Immature natural killer cell (primary cell): ENCODE results near the gene PTPN22. TPM values are rescaled to one million over a fixed set of nuclear protein-coding genes. Genes with fewer than 3 reads are reported as not detected.
A peak's percentile ranks its signal among the peaks of the same experiment; 100 is the strongest.

Experiments
- DNase-seq, 3 donors: peaks; one replicate each; pipeline ENCODE4 v3.0.0; 2022; ENCODE audit warnings: mixed read lengths in 1 of 3
- H3K27ac Mint-ChIP-seq, 6 donors: one replicate each; pipeline ENCODE4 v1.8.0; 2020; ENCODE audit warnings: mixed read lengths in 6 of 6, mild to moderate bottlenecking in 5 of 6, inconsistent platforms in 4 of 6, moderate library complexity in 3 of 6
- H3K27me3 Mint-ChIP-seq, 3 donors: one replicate each; pipeline ENCODE4 v1.8.0; 2020 to 2021; ENCODE audit warnings: low read depth in 3 of 3, mild to moderate bottlenecking in 3 of 3, mixed read lengths in 3 of 3, moderate library complexity in 3 of 3, inconsistent platforms in 1 of 3
- H3K36me3 Mint-ChIP-seq, 3 donors: one replicate each; pipeline ENCODE4 v1.8.0; 2020; ENCODE audit warnings: mixed read lengths in 3 of 3, inconsistent platforms in 2 of 3, mild to moderate bottlenecking in 2 of 3
- H3K4me1 Mint-ChIP-seq, 2 donors: one replicate each; pipeline ENCODE4 v1.8.0; 2020; ENCODE audit warnings: inconsistent platforms in 2 of 2, mild to moderate bottlenecking in 2 of 2, mixed read lengths in 2 of 2, moderate library complexity in 1 of 2
- H3K4me3 Mint-ChIP-seq, 5 donors: one replicate each; pipeline ENCODE4 v1.8.0; 2020; ENCODE audit warnings: mild to moderate bottlenecking in 5 of 5, mixed read lengths in 5 of 5, inconsistent platforms in 3 of 5, moderate library complexity in 3 of 5
- H3K9me3 Mint-ChIP-seq, 6 donors: one replicate each; pipeline ENCODE4 v1.8.0; 2020; ENCODE audit warnings: mild to moderate bottlenecking in 6 of 6, mixed read lengths in 6 of 6, inconsistent platforms in 4 of 6, moderate library complexity in 3 of 6
- polyA plus RNA-seq, 3 donors: library from polyadenylated mRNA; unstranded; fragments of 300-500 nt; fragmentation: Illumina TruSeq; gene quantifications; one replicate each; pipeline ENCODE4 v1.2.3, GENCODE V29; 2021

PTPN22 gene
- polyA plus RNA-seq = 100 to 1,000 TPM in 1 of 3 donors, 10 to 100 TPM in 2; 80.9 to 109 (median 83.6) TPM

DNA sequence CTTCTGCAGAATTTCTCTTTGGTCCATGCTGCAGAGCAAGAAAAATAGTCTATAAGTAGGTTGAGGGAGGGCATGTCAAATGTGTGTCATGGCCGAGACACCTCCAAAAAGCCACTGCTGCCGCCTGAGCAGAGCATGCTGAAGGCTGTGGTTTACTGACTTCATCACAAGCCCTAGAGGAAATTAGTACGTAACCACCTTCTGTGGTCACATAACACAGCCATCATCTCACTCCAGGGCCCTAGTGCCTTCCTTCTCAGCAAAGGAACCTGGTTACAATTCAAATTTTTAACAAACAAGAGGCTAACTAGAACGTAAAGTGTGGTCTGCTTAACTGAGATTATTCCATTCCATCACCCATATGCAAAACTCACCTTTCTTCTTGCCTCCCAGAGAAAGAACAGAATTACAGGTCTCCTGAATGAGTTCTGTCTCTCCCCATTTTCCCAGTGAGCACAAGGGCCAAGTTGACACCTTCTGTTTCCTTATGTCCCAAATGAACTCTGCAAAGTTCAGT is at the start of gene PTPN22:
Gene PTPN22 (minus strand): TSS at position 116 of the 517 bp plus-strand sequence.
- H3K27me3 Mint-ChIP-seq = peaks cover 0 to 19% (median 12%) of the 10 kb centered on the region in 3 donors
- peak within 1 kb of the TSS; percentile 89 to 98 (median 94) for H3K4me3 Mint-ChIP-seq
- peak within 1 kb of the TSS; percentile 96 to 99 (median 98) for H3K27ac Mint-ChIP-seq
- H3K9me3 Mint-ChIP-seq = no peaks in the 10 kb centered on the region
- DNase-seq = peak; percentile 89 to 91 (median 90)
- H3K36me3 Mint-ChIP-seq = peaks cover 0 to 7% (median 3%) of the 10 kb centered on the region in 3 donors
- peaks cover 82 to 99% of the 10 kb centered on the region in 2 donors for H3K4me1 Mint-ChIP-seq

DNA sequence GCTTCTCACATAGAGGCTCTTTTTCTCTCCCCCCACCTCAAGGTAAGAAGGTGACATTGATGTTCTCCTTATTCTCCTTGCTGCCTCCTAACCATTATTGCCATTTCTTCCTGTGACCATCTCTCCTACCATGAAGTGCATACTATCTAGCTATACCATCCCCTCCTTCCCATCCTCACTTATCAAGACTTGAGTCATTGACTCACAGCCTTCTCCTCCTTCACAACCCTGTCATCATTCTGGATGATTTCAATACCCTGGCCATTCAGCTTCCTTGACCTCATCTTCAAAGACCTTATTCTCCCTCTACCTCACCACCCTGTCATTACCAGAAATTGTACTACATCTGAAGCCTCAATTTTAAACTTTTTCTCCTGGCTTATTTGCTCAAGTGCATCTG is 46.7 kb upstream of the PTPN22 start:
- no peak overlapping the region for H3K27ac Mint-ChIP-seq
- no peak for DNase-seq
- H3K4me1 Mint-ChIP-seq = no peaks in the 10 kb centered on the region
- H3K9me3 Mint-ChIP-seq = no peaks in the 10 kb centered on the region
- H3K4me3 Mint-ChIP-seq = no peak overlapping the region
- peaks cover 0 to 5% (median 0%) of the 10 kb centered on the region in 3 donors for H3K36me3 Mint-ChIP-seq
- H3K27me3 Mint-ChIP-seq = peaks cover 0 to 4% (median 0%) of the 10 kb centered on the region in 3 donors

DNA sequence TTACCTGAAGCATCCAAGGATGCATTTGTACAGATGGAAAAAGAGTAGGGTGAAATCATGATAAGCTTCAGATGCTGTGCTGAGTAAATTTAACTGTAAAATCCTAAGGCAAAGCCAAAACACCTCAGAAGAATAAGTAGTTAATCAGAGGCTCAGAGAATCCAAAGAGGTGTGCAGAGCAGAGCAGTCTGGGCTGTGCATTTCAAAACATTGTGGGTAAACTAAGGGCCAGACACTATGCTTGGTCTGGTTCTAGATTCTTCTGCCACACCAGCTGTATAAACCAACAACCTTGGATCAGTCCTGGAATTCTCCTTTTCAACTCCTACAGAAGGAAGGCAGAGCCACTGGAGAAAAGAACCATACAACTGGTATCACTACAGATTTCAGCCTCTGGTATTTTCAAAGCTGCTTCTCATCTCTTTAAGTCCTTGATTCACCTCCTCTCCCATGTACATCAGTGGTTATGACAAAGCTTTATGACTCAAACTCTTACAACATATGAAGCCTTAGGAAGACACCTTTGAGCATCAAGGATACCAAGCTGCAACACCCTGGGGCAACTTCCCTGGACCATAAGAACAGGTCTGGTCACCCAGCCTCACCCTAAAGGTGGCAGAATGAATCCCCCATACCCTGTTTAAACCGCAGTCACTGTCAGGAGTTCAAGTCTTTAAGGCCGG is 46.0 kb upstream of the PTPN22 start:
- DNase-seq = no peak
- Mint-ChIP-seq H3K36me3 (peaks cover 0 to 12% (median under 1%) of the 10 kb centered on the region in 3 donors), H3K27me3 (peaks cover 0 to 3% (median 0%) of the 10 kb centered on the region in 3 donors), H3K4me3 (no peak overlapping the region), H3K9me3 (no peaks in the 10 kb centered on the region), H3K4me1 (no peaks in the 10 kb centered on the region), H3K27ac (no peak overlapping the region)

DNA sequence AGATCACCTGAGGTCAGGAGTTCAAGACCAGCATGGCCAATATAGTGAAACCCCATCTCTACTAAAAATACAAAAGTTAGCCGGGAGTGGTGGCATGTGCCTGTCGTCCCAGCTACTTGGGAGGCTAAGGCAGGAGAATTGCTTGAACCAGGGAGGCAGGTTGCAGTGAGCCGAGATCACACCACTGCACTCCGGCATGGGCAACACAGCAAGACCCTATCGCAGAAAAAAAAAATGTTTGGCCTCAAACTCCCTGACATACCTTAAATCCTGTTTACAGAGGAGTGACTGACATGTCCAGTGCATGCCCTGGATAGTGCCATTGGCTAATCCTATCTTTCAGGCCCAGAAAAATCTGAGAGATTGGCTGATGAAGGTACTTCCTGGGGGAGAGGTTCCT is 45.5 kb upstream of the PTPN22 start:
- H3K9me3 Mint-ChIP-seq = no peaks in the 10 kb centered on the region
- H3K4me3 Mint-ChIP-seq = no peak overlapping the region
- H3K4me1 Mint-ChIP-seq = no peaks in the 10 kb centered on the region
- peaks cover 0 to 13% (median 3%) of the 10 kb centered on the region in 3 donors for H3K36me3 Mint-ChIP-seq
- H3K27me3 Mint-ChIP-seq = peaks cover 0 to 1% (median 0%) of the 10 kb centered on the region in 3 donors
- no peak overlapping the region for H3K27ac Mint-ChIP-seq
- DNase-seq = no peak

DNA sequence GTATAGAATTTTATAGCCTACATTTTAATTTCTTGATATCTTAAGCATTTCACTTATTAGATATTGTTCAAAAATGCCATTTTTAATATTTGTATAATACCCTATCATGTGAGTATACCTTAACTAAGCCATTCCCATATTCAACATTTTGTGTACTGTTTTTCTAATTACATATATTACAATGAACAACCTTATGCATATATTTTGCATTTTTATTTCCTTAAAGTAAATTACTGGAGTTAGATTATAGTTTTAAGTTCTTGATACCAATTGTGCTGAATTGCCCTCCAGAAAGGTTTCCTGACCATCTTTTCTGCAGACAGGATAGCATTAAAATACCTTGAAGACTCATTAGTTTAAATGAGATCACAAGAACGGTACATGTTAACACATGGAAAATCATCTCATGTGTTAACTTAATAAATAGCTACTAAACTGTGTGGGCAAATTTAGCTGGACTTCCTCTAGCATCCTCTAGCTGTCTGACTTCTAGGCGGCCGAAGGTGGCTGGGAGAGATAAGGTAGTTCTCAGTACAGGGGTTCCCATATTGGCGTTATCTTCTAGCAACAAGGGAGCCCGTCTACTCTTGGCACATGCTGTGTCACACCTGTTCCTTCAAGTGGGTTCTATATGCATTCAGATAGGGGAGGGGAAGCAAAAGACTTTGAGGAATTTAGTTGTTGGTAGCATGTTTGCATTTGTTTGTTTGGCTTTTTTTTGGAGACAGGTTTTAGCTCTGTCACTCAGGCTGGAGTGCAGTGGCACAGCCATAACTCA is 42.6 kb upstream of the PTPN22 start:
- H3K9me3 Mint-ChIP-seq = no peaks in the 10 kb centered on the region
- no peak overlapping the region for H3K27ac Mint-ChIP-seq
- H3K4me1 Mint-ChIP-seq = no peaks in the 10 kb centered on the region
- DNase-seq = no peak
- peaks cover 5 to 31% (median 13%) of the 10 kb centered on the region in 3 donors for H3K36me3 Mint-ChIP-seq
- H3K27me3 Mint-ChIP-seq = no peaks in the 10 kb centered on the region
- no peak overlapping the region for H3K4me3 Mint-ChIP-seq

DNA sequence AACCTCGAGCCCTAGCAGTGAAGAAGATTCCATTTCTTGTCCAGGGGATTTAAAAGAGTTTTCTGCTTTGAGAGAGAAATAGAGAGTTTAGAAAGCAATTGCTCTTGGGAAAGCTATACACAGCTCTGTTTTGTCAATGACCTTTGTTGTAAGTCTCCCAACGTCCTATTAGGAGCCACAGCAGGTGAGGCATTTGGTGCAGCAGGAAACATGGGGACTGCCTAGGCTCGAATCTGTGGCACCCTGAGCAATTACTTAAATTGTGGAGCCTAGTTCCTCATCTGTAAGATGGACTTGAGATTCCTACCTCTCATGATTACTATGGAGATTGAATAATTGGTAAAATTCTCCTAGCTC is 41.8 kb upstream of the PTPN22 start:
- Mint-ChIP-seq H3K36me3 (peaks cover 12 to 39% (median 19%) of the 10 kb centered on the region in 3 donors), H3K9me3 (no peaks in the 10 kb centered on the region), H3K4me1 (peaks cover 0 to 7% of the 10 kb centered on the region in 2 donors), H3K4me3 (no peak overlapping the region), H3K27me3 (no peaks in the 10 kb centered on the region), H3K27ac (no peak overlapping the region)
- DNase-seq = no peak

DNA sequence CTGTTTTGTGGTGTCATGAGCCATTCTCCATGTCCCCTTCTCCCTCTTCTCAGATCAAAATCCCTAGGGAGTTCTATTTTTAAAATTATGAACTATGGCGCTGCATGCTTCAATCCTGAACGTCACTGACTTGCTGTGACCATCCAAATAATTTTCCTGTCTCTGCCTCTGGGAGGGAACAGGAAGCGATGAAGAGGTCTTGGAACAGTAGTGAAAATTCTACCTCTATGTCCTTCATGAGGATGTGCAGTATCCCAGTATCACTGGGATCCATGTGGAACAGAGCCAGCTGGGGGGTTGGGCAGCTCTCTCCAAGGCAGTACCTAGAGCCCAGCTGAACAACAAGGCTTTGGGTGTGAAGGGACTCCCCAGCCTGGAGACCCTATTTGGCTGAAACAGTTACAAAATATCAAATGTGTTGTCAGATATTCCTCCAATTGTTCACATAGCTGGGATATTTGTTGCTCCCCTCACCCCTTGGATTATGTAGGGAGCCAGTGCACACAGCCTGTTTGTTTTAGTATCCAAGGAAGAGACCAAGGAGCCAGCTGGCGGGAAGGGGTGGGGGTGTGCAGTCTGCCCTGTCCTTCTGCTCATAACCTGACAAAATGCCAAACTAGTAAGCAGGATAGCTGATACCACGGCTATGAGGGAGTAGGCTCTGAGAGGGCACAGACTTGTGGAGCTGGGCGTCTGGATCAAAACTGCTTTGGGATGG is 41.2 kb upstream of the PTPN22 start:
- H3K9me3 Mint-ChIP-seq = no peaks in the 10 kb centered on the region
- peaks cover 0 to 12% of the 10 kb centered on the region in 2 donors for H3K4me1 Mint-ChIP-seq
- H3K36me3 Mint-ChIP-seq = peaks cover 12 to 45% (median 19%) of the 10 kb centered on the region in 3 donors
- H3K27me3 Mint-ChIP-seq = no peaks in the 10 kb centered on the region
- no peak overlapping the region for H3K4me3 Mint-ChIP-seq
- H3K27ac Mint-ChIP-seq = no peak overlapping the region
- DNase-seq = no peak

DNA sequence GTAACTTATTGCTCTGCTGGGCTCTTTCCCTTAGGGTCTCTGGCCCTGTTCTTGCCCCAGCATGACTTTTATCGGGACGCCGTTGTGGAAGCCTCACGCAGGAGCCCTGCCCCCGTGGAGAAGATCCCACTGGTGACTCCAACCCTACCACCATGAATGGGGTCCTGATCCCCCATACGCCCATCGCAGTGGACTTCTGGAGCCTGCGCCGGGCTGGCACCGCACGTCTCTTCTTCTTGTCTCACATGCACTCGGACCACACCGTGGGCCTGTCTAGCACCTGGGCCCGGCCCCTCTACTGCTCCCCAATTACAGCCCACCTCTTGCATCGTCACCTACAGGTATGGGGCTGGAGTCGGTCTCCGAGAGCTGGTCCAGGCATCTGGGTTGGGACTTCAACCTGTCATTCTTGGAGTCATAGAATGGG is 33.9 kb upstream of the PTPN22 start:
- peak overlapping the region; percentile 91 to 100 (median 99) for H3K4me3 Mint-ChIP-seq
- no peak for DNase-seq
- H3K27me3 Mint-ChIP-seq = peaks cover 5 to 18% (median 7%) of the 10 kb centered on the region in 3 donors
- H3K9me3 Mint-ChIP-seq = no peaks in the 10 kb centered on the region
- peaks cover 14 to 34% (median 15%) of the 10 kb centered on the region in 3 donors for H3K36me3 Mint-ChIP-seq
- H3K4me1 Mint-ChIP-seq = peaks cover 58% of the 10 kb centered on the region in 2 donors
- H3K27ac Mint-ChIP-seq = peak overlapping the region; percentile 98 to 100 (median 100)

DNA sequence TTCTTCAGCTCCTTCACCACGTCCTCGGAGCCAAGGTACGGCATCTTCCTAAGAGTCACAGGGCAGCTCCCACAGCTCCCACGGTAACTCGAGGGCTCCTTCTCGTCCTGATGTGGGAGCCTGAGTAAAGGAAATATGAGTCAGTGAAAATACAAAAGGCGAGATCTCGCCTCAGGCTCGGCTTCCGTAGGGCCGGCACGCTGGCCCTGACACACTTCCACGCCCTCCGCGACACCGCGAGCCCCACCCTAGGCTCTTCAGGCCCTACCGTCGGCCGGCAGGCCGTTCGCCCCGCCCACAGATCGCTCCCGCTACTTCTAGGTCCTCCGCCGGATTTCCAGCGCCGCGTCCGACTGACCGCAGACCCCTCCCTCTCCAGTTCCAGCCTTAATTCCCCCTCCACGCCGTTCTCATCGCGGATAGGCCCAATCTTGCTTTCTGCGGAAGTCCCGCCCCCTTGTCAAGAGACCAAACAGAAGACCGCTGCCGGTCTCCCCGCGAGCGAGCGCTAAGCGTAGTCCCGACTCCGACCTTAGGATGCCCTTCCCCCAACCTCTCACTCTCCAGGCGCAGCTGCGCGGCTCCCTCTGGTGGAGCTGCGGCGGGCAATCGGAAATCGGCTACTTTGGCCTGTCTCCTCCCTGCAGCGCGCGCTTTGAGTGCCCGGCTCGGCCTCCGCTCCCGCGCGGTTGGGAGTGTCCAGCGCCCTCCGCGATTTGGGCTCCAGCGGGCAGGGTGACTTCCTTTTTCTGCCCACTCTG is 33.3 kb upstream of the PTPN22 start, which contains the start of the genes AP4B1 and DCLRE1B:
Gene AP4B1 (minus strand): TSS at position 126 of the 761 bp plus-strand sequence. CDS start 82 bp downstream, at position 44.
Gene DCLRE1B (plus strand): TSS at position 653 of the 761 bp plus-strand sequence. CDS start 261 bp downstream, outside the sequence.
- Mint-ChIP-seq H3K27me3 (peaks cover 5 to 18% (median 7%) of the 10 kb centered on the region in 3 donors), H3K36me3 (peaks cover 10 to 37% (median 16%) of the 10 kb centered on the region in 3 donors), H3K4me3 (peak within 1 kb of the TSS; percentile 91 to 100 (median 99)), H3K27ac (peak within 1 kb of the TSS; percentile 98 to 100 (median 100)), H3K9me3 (no peaks in the 10 kb centered on the region), H3K4me1 (peaks cover 58 to 64% of the 10 kb centered on the region in 2 donors)
- DNase-seq = peak; percentile 98 to 99 (median 99)

DNA sequence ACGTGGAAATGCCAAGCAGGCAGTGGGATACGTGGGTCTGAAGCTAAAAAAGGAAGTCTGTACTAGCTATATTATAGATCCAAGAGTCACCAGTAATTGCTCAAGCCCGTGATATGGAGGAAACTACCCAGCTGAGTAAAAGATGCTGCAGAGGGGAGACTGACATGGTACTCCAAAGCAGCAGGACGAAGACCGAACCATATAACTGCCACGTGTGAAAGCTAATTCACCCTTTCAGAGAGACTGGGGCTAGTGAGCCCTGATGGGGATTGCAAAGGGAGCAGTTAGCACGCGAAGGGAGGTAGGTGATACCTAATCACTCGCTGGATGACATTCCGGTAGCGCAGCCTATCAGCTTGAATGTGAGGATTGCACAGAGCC is 32.8 kb upstream of the PTPN22 start:
- Mint-ChIP-seq H3K4me1 (peaks cover 62 to 69% of the 10 kb centered on the region in 2 donors), H3K9me3 (no peaks in the 10 kb centered on the region), H3K4me3 (peak overlapping the region; percentile 91 to 100 (median 99)), H3K36me3 (peaks cover 13 to 41% (median 21%) of the 10 kb centered on the region in 3 donors), H3K27me3 (peaks cover 5 to 18% (median 7%) of the 10 kb centered on the region in 3 donors), H3K27ac (peak overlapping the region; percentile 98 to 100 (median 100))
- no peak for DNase-seq

DNA sequence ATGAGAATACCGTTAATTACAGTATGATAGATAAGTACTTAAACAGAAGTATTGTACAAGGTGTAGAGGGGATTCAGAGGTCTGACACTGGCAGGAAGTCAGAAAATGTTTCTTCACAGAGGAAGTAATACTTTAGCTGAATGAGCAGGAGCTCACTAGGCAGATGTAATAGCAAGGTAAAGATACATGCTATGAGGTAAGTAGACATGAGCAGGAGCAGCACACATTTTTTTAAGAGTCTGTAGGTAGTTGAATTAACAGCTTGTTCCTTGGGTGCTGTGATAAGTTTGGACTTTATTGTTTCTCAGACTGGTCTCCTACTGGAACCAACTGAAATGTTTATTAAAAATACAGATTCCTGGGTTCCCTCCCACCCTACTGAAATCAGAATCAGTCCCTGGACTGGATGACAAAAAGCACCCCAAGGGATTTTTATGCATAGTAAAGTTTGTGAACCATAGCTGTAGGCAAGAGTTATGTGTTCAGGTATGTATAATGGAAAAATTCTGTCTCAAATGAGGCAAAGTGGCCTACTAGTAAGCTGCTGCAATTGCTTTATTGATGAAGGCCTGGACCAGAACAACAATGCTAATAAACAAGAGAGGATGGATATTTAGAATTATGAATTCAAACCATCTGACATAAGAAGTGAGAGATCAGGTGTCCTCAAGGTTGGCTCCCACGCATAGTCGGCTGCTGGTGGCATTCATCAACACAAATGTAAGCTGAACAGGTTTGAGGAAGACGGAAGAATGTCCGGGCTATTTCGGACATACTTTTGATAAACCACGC is 32.2 kb upstream of the PTPN22 start:
- peaks cover 5 to 18% (median 7%) of the 10 kb centered on the region in 3 donors for H3K27me3 Mint-ChIP-seq
- H3K4me1 Mint-ChIP-seq = peaks cover 66 to 73% of the 10 kb centered on the region in 2 donors
- H3K27ac Mint-ChIP-seq = peak overlapping the region; percentile 98 to 100 (median 100)
- H3K9me3 Mint-ChIP-seq = no peaks in the 10 kb centered on the region
- peak overlapping the region; percentile 91 to 100 (median 99) for H3K4me3 Mint-ChIP-seq
- peaks cover 11 to 40% (median 16%) of the 10 kb centered on the region in 3 donors for H3K36me3 Mint-ChIP-seq
- peak; percentile 22 to 34 (median 28) for DNase-seq

DNA sequence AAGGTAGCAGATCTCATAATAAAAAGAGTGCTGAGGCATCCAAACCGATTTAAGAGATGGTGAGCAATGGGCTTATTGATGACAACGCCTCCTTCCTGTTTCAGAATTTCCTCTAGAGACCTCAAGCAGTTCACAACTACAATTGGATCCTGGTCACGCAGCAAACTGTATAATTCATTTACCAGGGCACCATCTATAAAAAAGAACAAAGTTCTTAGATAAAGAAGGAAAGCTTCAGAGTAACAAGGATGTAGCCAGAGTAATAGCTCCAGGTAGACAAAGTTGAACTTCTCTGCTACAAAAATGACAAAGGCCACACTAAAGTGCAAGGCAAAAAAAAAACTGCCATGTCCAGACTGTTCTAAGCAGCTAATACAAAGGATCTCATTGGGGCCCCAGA is 29.7 kb upstream of the PTPN22 start:
- DNase-seq = no peak
- Mint-ChIP-seq H3K27ac (peak overlapping the region in 5 of 6 donors; percentile 13 to 100 (median 62)), H3K36me3 (peaks cover 7 to 51% (median 29%) of the 10 kb centered on the region in 3 donors), H3K9me3 (no peaks in the 10 kb centered on the region), H3K4me3 (peak overlapping the region in 2 of 5 donors; percentile 10 to 16), H3K4me1 (peaks cover 70 to 77% of the 10 kb centered on the region in 2 donors), H3K27me3 (peaks cover 5 to 15% (median 7%) of the 10 kb centered on the region in 3 donors)
